MCF 10A (cell line): Measurements from ENCODE around the gene AGPAT4. TPM values are rescaled to one million over a fixed set of nuclear protein-coding genes. Genes with fewer than 3 reads are reported as not detected.

ENCODE experiments used
- BruUV-seq: library from RNA; stranded (reverse); fragments of 400-500 nt; replicated peaks from 2 replicates; lab custom pipeline; 2021; lab: Mats Ljungman, UMichigan
- CTCF ChIA-PET: fragments of 300-600 bp; sonication (Branson Sonifier 250); formaldehyde crosslinking; extraction: SDS; loops from one replicate; lab custom pipeline; 2021; ENCODE audit warnings: antibody characterized with exemption, inconsistent platforms; lab: Yijun Ruan, JAX
- POLR2A ChIA-PET: fragments of 300-600, 350-650 bp; sonication (Branson Sonifier 250); formaldehyde crosslinking; extraction: SDS; loops from one replicate; lab custom pipeline; 2020; ENCODE audit warnings: antibody characterized with exemption, inconsistent platforms; lab: Yijun Ruan, JAX
- DNase-seq: peaks from one replicate; pipeline ENCODE4 v3.0.0-alpha.2; 2018; ENCODE audit not compliant: unreplicated experiment
- H3K27ac Mint-ChIP-seq: one replicate; pipeline ENCODE4 v1.8.0; 2022; ENCODE audit warnings: mild to moderate bottlenecking, low read depth, mixed read lengths; ENCODE audit not compliant: unreplicated experiment
- H3K27me3 Mint-ChIP-seq: one replicate; pipeline ENCODE4 v1.8.0; 2022; ENCODE audit warnings: mixed read lengths; ENCODE audit not compliant: insufficient read depth, unreplicated experiment
- H3K36me3 Mint-ChIP-seq: one replicate; pipeline ENCODE4 v1.8.0; 2022; ENCODE audit warnings: mild to moderate bottlenecking, moderate library complexity, mixed read lengths; ENCODE audit not compliant: insufficient read depth, unreplicated experiment
- H3K4me1 Mint-ChIP-seq: one replicate; pipeline ENCODE4 v1.8.0; 2022; ENCODE audit warnings: mixed read lengths; ENCODE audit not compliant: insufficient read depth, unreplicated experiment
- H3K4me3 Mint-ChIP-seq: one replicate; pipeline ENCODE4 v1.8.0; 2022; ENCODE audit warnings: mild to moderate bottlenecking, moderate library complexity, mixed read lengths; ENCODE audit not compliant: unreplicated experiment
- H3K9me3 Mint-ChIP-seq: one replicate; pipeline ENCODE4 v1.8.0; 2022; ENCODE audit warnings: mixed read lengths; ENCODE audit not compliant: unreplicated experiment
- intact Hi-C: fragments of 100-400 bp; cut with micrococcal nuclease; formaldehyde crosslinking; loops from 2 replicates; pipeline ENCODE4 v1.14.1; 2022
- total RNA-seq: library from RNA; stranded (reverse); gene quantifications from 2 replicates; pipeline ENCODE4 v1.2.3, GENCODE V29; 2022
- TF ChIP-seq, protein P1 (sequence below): fragments of 200-600 bp; IDR thresholded peaks from one replicate; pipeline ENCODE4 v1.8.0; 2022; ENCODE audit warnings: antibody characterized with exemption, mild to moderate bottlenecking; ENCODE audit not compliant: unreplicated experiment

Gene AGPAT4
- total RNA-seq, 1 experiment from 2014 or later: 5.6 TPM

GRCh38 chr6:161194374-161194773 lies 79.5 kb downstream of the AGPAT4 start:
- no peak for DNase-seq
- no TSS peak for BruUV-seq
- CTCF ChIA-PET: interaction anchor here (0.6 to 1.0 kb wide), 2 partner anchors 15 to 176 kb away, joined by 3 to 4 read pairs; no protein-coding TSS in a partner anchor
- TF ChIP-seq, protein P1, sequence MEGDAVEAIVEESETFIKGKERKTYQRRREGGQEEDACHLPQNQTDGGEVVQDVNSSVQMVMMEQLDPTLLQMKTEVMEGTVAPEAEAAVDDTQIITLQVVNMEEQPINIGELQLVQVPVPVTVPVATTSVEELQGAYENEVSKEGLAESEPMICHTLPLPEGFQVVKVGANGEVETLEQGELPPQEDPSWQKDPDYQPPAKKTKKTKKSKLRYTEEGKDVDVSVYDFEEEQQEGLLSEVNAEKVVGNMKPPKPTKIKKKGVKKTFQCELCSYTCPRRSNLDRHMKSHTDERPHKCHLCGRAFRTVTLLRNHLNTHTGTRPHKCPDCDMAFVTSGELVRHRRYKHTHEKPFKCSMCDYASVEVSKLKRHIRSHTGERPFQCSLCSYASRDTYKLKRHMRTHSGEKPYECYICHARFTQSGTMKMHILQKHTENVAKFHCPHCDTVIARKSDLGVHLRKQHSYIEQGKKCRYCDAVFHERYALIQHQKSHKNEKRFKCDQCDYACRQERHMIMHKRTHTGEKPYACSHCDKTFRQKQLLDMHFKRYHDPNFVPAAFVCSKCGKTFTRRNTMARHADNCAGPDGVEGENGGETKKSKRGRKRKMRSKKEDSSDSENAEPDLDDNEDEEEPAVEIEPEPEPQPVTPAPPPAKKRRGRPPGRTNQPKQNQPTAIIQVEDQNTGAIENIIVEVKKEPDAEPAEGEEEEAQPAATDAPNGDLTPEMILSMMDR: no peak
- H3K27ac Mint-ChIP-seq: no peak overlapping the region
- no peak overlapping the region for H3K4me3 Mint-ChIP-seq
- intact Hi-C loops: no loop called here
- no peaks in the 10 kb centered on the region for H3K27me3 Mint-ChIP-seq
- no peaks in the 10 kb centered on the region for H3K36me3 Mint-ChIP-seq
- POLR2A ChIA-PET: interaction anchor here (0.6 kb wide), 1 partner anchor 45 kb away, joined by 3 read pairs; no protein-coding TSS in a partner anchor
- no peaks in the 10 kb centered on the region for H3K9me3 Mint-ChIP-seq
- no peaks in the 10 kb centered on the region for H3K4me1 Mint-ChIP-seq

DNA sequence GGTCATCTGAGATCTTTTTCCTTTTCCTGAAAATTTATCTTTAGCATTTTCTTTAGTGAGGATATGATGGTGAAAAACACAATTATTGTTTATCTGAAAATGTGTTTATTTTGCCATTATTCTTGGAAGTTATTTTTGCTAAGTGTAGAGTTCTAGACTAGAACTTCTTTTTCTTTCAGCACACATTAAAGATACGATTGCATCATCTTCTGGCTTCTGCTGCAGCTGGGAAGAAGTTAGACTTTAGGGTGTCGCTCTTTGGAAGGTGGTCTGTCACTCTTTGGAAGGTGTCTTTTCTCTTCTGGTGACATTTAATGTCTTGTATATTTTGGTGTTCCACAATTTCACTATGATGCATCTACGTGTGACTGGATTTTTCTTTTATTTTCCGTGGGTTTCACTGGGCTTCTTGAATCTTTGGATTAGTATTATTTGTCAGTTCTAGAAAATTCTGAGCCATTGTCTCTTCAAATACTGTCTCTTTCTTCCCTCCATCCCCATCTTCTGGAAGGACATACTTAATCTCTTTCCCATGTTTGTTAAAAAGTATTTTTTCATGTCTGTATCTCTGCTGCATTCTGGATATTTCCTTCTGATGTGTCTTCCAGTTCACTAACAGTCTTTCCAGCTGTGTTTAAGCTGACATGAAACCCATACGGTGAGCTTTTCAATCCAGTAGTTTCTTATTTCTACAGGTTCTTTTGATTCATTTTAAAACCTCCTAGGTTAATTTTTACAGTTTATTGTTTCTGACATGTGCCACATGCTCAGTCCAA lies 81.0 kb downstream of the AGPAT4 start:
- Mint-ChIP-seq H3K9me3 (no peaks in the 10 kb centered on the region), H3K36me3 (no peaks in the 10 kb centered on the region), H3K4me1 (no peaks in the 10 kb centered on the region), H3K27ac (no peak overlapping the region), H3K4me3 (no peak overlapping the region), H3K27me3 (no peaks in the 10 kb centered on the region)
- POLR2A ChIA-PET: interaction anchor here (0.7 kb wide), 1 partner anchor 145 kb away, joined by 6 read pairs; no protein-coding TSS in a partner anchor
- DNase-seq: no peak
- intact Hi-C loops: no loop called here
- BruUV-seq: no TSS peak
- TF ChIP-seq, protein P1: no peak
- CTCF ChIA-PET: no interaction called here

GRCh38 chr6:161191671-161192070 lies 82.2 kb downstream of the AGPAT4 start:
- DNase-seq: no peak
- intact Hi-C loops: no loop called here
- Mint-ChIP-seq H3K27me3 (no peaks in the 10 kb centered on the region), H3K4me3 (no peak overlapping the region), H3K36me3 (no peaks in the 10 kb centered on the region), H3K27ac (no peak overlapping the region), H3K4me1 (peaks cover 7% of the 10 kb centered on the region), H3K9me3 (no peaks in the 10 kb centered on the region)
- POLR2A ChIA-PET: no interaction called here
- TF ChIP-seq, protein P1: no peak
- BruUV-seq: no TSS peak
- CTCF ChIA-PET: no interaction called here

GRCh38 chr6:161191007-161191406 lies 82.9 kb downstream of the AGPAT4 start:
- H3K27ac Mint-ChIP-seq: no peak overlapping the region
- no peak overlapping the region for H3K4me3 Mint-ChIP-seq
- no peaks in the 10 kb centered on the region for H3K27me3 Mint-ChIP-seq
- BruUV-seq: no TSS peak
- TF ChIP-seq, protein P1: no peak
- H3K4me1 Mint-ChIP-seq: peaks cover 14% of the 10 kb centered on the region
- CTCF ChIA-PET: no interaction called here
- no peaks in the 10 kb centered on the region for H3K9me3 Mint-ChIP-seq
- DNase-seq: no peak
- H3K36me3 Mint-ChIP-seq: no peaks in the 10 kb centered on the region
- intact Hi-C loops: no loop called here
- POLR2A ChIA-PET: no interaction called here
